HepG2 (cell line): Measurements from ENCODE around the gene ESR1. TPM values are rescaled to one million over a fixed set of nuclear protein-coding genes. Genes with fewer than 3 reads are reported as not detected.

Experiments
- CTCF ChIP-seq: sonication (generic); formaldehyde crosslinking; IDR thresholded peaks from 2 replicates; pipeline ENCODE4 v1.5.0; 2020; ENCODE audit warnings: mild to moderate bottlenecking, missing genetic modification reagents, moderate library complexity
- ELF1 ChIP-seq: sonication (generic); formaldehyde crosslinking; IDR thresholded peaks from 2 replicates; pipeline ENCODE4 v1.4.0; 2020; ENCODE audit warnings: missing genetic modification reagents
- LCORL ChIP-seq, 2 experiments: fragments of 450-650 bp in 1 of 2; sonication (generic) in 1 of 2; formaldehyde crosslinking in 1 of 2; IDR thresholded peaks; 2 replicates each; pipeline versions ENCODE4 v1.5.0 to v1.6.1; 2017 to 2020; ENCODE audit warnings: antibody characterized with exemption in 1 of 2, missing genetic modification reagents in 1 of 2
- PAX8 ChIP-seq: sonication (generic); formaldehyde crosslinking; IDR thresholded peaks from 2 replicates; pipeline ENCODE4 v1.8.0; 2022; ENCODE audit warnings: mild to moderate bottlenecking, missing genetic modification reagents, borderline replicate concordance
- POLR2G ChIP-seq: fragments of 200-400 bp; formaldehyde crosslinking; IDR thresholded peaks from 2 replicates; pipeline ENCODE4 v1.6.1; 2018; ENCODE audit warnings: mild to moderate bottlenecking, low read depth, low read length, moderate library complexity
- RCOR2 ChIP-seq: IDR thresholded peaks from 2 replicates; pipeline ENCODE4 v1.6.1; 2016; ENCODE audit warnings: missing biosample characterization, missing genetic modification reagents
- SRSF4 ChIP-seq: fragments of 200-400 bp; formaldehyde crosslinking; IDR thresholded peaks from one replicate; pipeline ENCODE4 v1.6.1; 2018; ENCODE audit warnings: mild to moderate bottlenecking, low read depth, low read length, moderate library complexity; ENCODE audit not compliant: poor library complexity, severe bottlenecking
- ZNF44 ChIP-seq: sonication (generic); formaldehyde crosslinking; IDR thresholded peaks from 2 replicates; pipeline ENCODE4 v1.5.1; 2020; ENCODE audit warnings: mild to moderate bottlenecking, missing genetic modification reagents
- ZNF510 ChIP-seq: sonication (generic); formaldehyde crosslinking; IDR thresholded peaks from 2 replicates; pipeline ENCODE4 v1.4.0; 2020; ENCODE audit warnings: low read depth, mild to moderate bottlenecking, missing genetic modification reagents
- ZNF574 ChIP-seq: sonication (generic); formaldehyde crosslinking; IDR thresholded peaks from 2 replicates; pipeline ENCODE4 v1.4.0; 2020; ENCODE audit warnings: missing genetic modification reagents
- polyA plus RNA-seq, 8 experiments: library from polyadenylated mRNA; depleted of rRNA in 3 of 8; stranded (reverse) in 7 of 8; unstranded in 1 of 8; fragments of >200 nt; fragmentation: Illumina TruSeq in 4 of 8; extraction: Trizol in 4 of 8; gene quantifications; 2 replicates each; pipeline versions ENCODE4 v1.2.1 to v1.2.3, GENCODE V29; 2011 to 2016; ENCODE audit warnings: low read depth in 4 of 8, missing spikeins in 1 of 8, mixed read lengths in 1 of 8; ENCODE audit not compliant: insufficient read depth in 1 of 8
- total RNA-seq, 5 experiments: library from RNA; depleted of rRNA; stranded (reverse); fragments of >200 nt; fragmentation: Illumina TruSeq; extraction: Trizol; gene quantifications; 2 replicates each; pipeline ENCODE4 v1.2.3, GENCODE V29; 2016; ENCODE audit warnings: low read depth in 1 of 5
- TF ChIP-seq, protein P1 (sequence below): sonication (generic); formaldehyde crosslinking; IDR thresholded peaks from 2 replicates; pipeline ENCODE4 v1.4.0; 2020; ENCODE audit warnings: mild to moderate bottlenecking, missing genetic modification reagents, borderline replicate concordance

ESR1 gene
- total and polyA plus RNA-seq, 2 of the 13 experiments (the other 11 are each of a cell fraction or from before 2014, with no cell fraction given): not detected

DNA sequence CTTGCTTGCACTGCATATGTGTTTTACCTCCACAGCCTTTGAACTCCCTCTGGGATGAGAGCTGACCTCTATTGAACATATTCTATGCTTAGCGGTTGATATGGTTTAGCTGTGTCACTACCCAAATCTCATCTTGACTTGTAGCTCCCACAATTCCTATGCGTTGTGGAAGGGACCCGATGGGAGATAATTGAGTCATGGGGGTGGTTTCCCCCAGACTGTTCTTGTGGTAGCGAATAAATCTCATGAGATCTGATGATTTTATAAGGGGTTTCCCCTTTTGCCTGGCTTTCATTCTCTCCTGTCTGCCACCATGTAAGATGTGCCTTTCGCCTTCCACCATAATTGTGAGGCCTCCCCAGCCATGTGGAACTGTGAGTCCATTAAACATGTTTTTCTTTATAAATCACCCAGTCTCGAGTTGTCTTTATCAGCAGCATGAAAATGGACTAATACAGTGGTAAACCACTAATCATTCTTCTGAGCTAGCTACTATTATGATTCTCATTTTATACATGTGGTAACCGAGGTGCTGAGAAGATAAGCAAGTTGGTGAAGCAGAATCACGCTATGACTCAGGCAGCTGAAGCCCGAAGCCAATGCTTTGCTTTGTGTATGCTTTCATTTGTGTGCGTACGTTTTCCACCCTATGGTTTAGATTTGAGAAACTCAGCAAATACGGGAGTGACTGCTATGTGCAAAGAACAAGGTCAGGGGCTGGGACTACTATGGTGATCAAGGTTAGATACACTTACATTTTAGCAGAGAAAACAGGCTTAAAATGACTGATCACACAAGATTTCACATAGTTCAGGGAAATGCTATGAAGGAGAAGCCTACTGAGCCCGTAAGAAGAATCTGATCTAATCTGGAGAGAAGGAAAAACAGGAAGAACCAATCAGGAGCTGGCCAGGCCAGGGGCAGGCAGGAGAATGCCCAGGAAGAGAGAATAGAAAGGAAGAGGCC is 363.5 kb downstream of the ESR1 start (continued):
- TF ChIP-seq ZNF574 (CRISPR knock-in tag): peak; percentile 45; the same call in 1 of the 2 replicates
- no peak for TF ChIP-seq SRSF4
- TF ChIP-seq CTCF (CRISPR knock-in tag): no peak
- peak; percentile 38; the same call in 1 of the 2 replicates for TF ChIP-seq ELF1 (CRISPR knock-in tag)
- TF ChIP-seq PAX8 (CRISPR knock-in tag): no peak
- TF ChIP-seq, protein P1, sequence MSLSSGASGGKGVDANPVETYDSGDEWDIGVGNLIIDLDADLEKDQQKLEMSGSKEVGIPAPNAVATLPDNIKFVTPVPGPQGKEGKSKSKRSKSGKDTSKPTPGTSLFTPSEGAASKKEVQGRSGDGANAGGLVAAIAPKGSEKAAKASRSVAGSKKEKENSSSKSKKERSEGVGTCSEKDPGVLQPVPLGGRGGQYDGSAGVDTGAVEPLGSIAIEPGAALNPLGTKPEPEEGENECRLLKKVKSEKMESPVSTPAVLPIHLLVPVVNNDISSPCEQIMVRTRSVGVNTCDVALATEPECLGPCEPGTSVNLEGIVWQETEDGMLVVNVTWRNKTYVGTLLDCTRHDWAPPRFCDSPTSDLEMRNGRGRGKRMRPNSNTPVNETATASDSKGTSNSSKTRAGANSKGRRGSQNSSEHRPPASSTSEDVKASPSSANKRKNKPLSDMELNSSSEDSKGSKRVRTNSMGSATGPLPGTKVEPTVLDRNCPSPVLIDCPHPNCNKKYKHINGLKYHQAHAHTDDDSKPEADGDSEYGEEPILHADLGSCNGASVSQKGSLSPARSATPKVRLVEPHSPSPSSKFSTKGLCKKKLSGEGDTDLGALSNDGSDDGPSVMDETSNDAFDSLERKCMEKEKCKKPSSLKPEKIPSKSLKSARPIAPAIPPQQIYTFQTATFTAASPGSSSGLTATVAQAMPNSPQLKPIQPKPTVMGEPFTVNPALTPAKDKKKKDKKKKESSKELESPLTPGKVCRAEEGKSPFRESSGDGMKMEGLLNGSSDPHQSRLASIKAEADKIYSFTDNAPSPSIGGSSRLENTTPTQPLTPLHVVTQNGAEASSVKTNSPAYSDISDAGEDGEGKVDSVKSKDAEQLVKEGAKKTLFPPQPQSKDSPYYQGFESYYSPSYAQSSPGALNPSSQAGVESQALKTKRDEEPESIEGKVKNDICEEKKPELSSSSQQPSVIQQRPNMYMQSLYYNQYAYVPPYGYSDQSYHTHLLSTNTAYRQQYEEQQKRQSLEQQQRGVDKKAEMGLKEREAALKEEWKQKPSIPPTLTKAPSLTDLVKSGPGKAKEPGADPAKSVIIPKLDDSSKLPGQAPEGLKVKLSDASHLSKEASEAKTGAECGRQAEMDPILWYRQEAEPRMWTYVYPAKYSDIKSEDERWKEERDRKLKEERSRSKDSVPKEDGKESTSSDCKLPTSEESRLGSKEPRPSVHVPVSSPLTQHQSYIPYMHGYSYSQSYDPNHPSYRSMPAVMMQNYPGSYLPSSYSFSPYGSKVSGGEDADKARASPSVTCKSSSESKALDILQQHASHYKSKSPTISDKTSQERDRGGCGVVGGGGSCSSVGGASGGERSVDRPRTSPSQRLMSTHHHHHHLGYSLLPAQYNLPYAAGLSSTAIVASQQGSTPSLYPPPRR (CRISPR knock-in tag): peak; percentile 52; the same call in 1 of the 2 replicates
- no peak for TF ChIP-seq ZNF44 (CRISPR knock-in tag)
- TF ChIP-seq POLR2G: 0 out of 2 replicates have a peak, but pooled peaks have one; percentile 40
- no peak for TF ChIP-seq LCORL (IDR thresholded peaks at IDR 0.05)
- TF ChIP-seq LCORL (CRISPR knock-in tag; IDR thresholded peaks at IDR 0.05): peak; percentile 71
- no peak for TF ChIP-seq ZNF510 (CRISPR knock-in tag)
- TF ChIP-seq RCOR2 (CRISPR knock-in tag): peak; percentile 76
